HG02938 (cell line): Measurements from ENCODE around the gene SPHK2.
"Not testable (repeated sequence)": the region's sequence is repeated elsewhere in the genome, so short reads cannot be mapped to it uniquely, and the experiment has no call there.

Experiments
- ATAC-seq: cut with Tn5 transposase; IDR thresholded peaks from one replicate; pipeline ENCODE4 v1.9.1; 2021; ENCODE audit warnings: mild to moderate bottlenecking, moderate library complexity; ENCODE audit not compliant: unreplicated experiment

The SPHK2 gene

GRCh38 chr19:48623556-48624066 is 4.3 kb downstream of the SPHK2 start:
- no peak for ATAC-seq

- peak; percentile 53 for ATAC-seq
Observed at GRCh38 chr19:48624067-48624594, 4.8 kb downstream of the SPHK2 start.

GRCh38 chr19:48624791-48625723 is 5.8 kb downstream of the SPHK2 start:
- ATAC-seq: no peak

- ATAC-seq: no peak
Observed at GRCh38 chr19:48625891-48626327, 6.6 kb downstream of the SPHK2 start.

GRCh38 chr19:48627201-48627864 is 8.0 kb downstream of the SPHK2 start:
- ATAC-seq: no peak

GRCh38 chr19:48627865-48628314 is 8.6 kb downstream of the SPHK2 start:
- no peak for ATAC-seq

- ATAC-seq: no peak
Observed at GRCh38 chr19:48628486-48629296, 9.4 kb downstream of the SPHK2 start.

GRCh38 chr19:48629297-48629598 is 9.9 kb downstream of the SPHK2 start:
- ATAC-seq: no peak

- no peak for ATAC-seq
Observed at GRCh38 chr19:48629599-48630295, 10.4 kb downstream of the SPHK2 start.

GRCh38 chr19:48630296-48631063 is 11.2 kb downstream of the SPHK2 start:
- no peak for ATAC-seq

GRCh38 chr19:48631225-48631624 is 11.9 kb downstream of the SPHK2 start:
- no peak for ATAC-seq

GRCh38 chr19:48632286-48632685 is 13.0 kb downstream of the SPHK2 start:
- ATAC-seq: not testable (repeated sequence)

GRCh38 chr19:48632692-48633147 is 13.4 kb downstream of the SPHK2 start:
- no peak for ATAC-seq

GRCh38 chr19:48633148-48634035 is 14.1 kb downstream of the SPHK2 start:
- no peak for ATAC-seq

GRCh38 chr19:48634036-48634342 is 14.7 kb downstream of the SPHK2 start:
- ATAC-seq: no peak

- no peak for ATAC-seq
Observed at GRCh38 chr19:48634424-48635262, 15.3 kb downstream of the SPHK2 start.

- no peak for ATAC-seq
Observed at GRCh38 chr19:48635263-48635965, 16.1 kb downstream of the SPHK2 start.
